IMR-90 (cell line): Measurements from ENCODE around the gene IGFBP3. TPM values are rescaled to one million over a fixed set of nuclear protein-coding genes. Genes with fewer than 3 reads are reported as not detected.

Experiments used
- ATAC-seq: fragments of 200-7000 bp; cut with Tn5 transposase; 2 replicates; pipeline ENCODE4 v1.9.1; 2020; ENCODE audit warnings: low read depth, mild to moderate bottlenecking, moderate library complexity
- BruUV-seq: library from RNA; stranded (reverse); fragments of 400-500 nt; replicated peaks from 2 replicates; lab custom pipeline; 2021; lab: Mats Ljungman, UMichigan
- CTCF ChIA-PET: fragments of 300-600 bp; formaldehyde crosslinking; extraction: SDS; loops from one replicate; lab custom pipeline; 2021; ENCODE audit warnings: antibody characterized with exemption; lab: Yijun Ruan, JAX
- POLR2A ChIA-PET: fragments of 300-600 bp; sonication (Branson Sonifier 250); formaldehyde crosslinking; loops from one replicate; lab custom pipeline; 2022; ENCODE audit warnings: antibody characterized with exemption; ENCODE audit not compliant: unreplicated experiment; lab: Charles Lee
- DNase-seq: peaks from one replicate; pipeline ENCODE4 v3.0.0; 2013
- H2AFZ ChIP-seq: replicated peaks from 2 replicates; pipeline ENCODE3; 2013; ENCODE audit warnings: low read length, mild to moderate bottlenecking; ENCODE audit not compliant: poor library complexity
- H2AK5ac ChIP-seq: 2 replicates; pipeline ENCODE4 v1.6.1; 2013; ENCODE audit warnings: low read depth, low read length, inconsistent platforms
- H2AK9ac ChIP-seq: replicated peaks from 2 replicates; pipeline ENCODE3; 2013; ENCODE audit warnings: mild to moderate bottlenecking, low read depth, low read length, moderate library complexity; ENCODE audit not compliant: poor library complexity
- H2BK120ac ChIP-seq: 2 replicates; pipeline ENCODE4 v1.6.1; 2013; ENCODE audit warnings: low read depth, low read length, inconsistent platforms
- H2BK15ac ChIP-seq: 3 replicates; pipeline ENCODE4 v1.6.1; 2013; ENCODE audit warnings: low read depth, low read length, inconsistent platforms
- H2BK20ac ChIP-seq: 2 replicates; pipeline ENCODE4 v1.6.1; 2013; ENCODE audit warnings: low read depth, mild to moderate bottlenecking, inconsistent platforms, low read length, moderate library complexity
- H2BK5ac ChIP-seq: 2 replicates; pipeline ENCODE4 v1.6.1; 2013; ENCODE audit warnings: mild to moderate bottlenecking, low read depth, low read length, inconsistent platforms; ENCODE audit not compliant: poor library complexity, severe bottlenecking
- H3K14ac ChIP-seq: replicated peaks from 2 replicates; pipeline ENCODE4 v1.6.1; 2013; ENCODE audit warnings: low read depth, low read length, inconsistent platforms
- H3K18ac ChIP-seq: 2 replicates; pipeline ENCODE4 v1.6.1; 2013; ENCODE audit warnings: low read depth, low read length, control low read depth
- H3K23ac ChIP-seq: 2 replicates; pipeline ENCODE4 v1.6.1; 2013; ENCODE audit warnings: low read depth, low read length, inconsistent platforms
- H3K27ac ChIP-seq: 2 replicates; pipeline ENCODE4 v1.5.1; 2013; ENCODE audit warnings: mild to moderate bottlenecking, control low read depth, low read length; ENCODE audit not compliant: insufficient read depth
- H3K27me3 ChIP-seq: 2 replicates; pipeline ENCODE4 v1.6.1; 2013; ENCODE audit warnings: low read length; ENCODE audit not compliant: control insufficient read depth, insufficient read depth
- H3K36me3 ChIP-seq: 2 replicates; pipeline ENCODE4 v1.6.1; 2013; ENCODE audit warnings: low read length, mixed read lengths; ENCODE audit not compliant: control insufficient read depth, insufficient read depth
- H3K4ac ChIP-seq: 2 replicates; pipeline ENCODE4 v1.6.1; 2013; ENCODE audit warnings: low read depth, low read length, inconsistent platforms
- H3K4me1 ChIP-seq: 2 replicates; pipeline ENCODE4 v1.6.1; 2013; ENCODE audit warnings: low read length, mixed read lengths; ENCODE audit not compliant: control insufficient read depth, insufficient read depth
- H3K4me2 ChIP-seq: 2 replicates; pipeline ENCODE4 v1.6.1; 2013; ENCODE audit warnings: low read depth, mild to moderate bottlenecking, control low read depth, low read length, moderate library complexity
- H3K4me3 ChIP-seq: 2 replicates; pipeline ENCODE4 v1.5.1; 2013; ENCODE audit warnings: low read depth, mild to moderate bottlenecking, control low read depth, low read length, moderate library complexity; ENCODE audit not compliant: insufficient read depth
- H3K56ac ChIP-seq: 2 replicates; pipeline ENCODE4 v1.6.1; 2013; ENCODE audit warnings: low read length, inconsistent platforms; ENCODE audit not compliant: insufficient read depth; ENCODE audit errors: extremely low read depth
- H3K79me1 ChIP-seq, 2 experiments: 2 replicates each; pipeline ENCODE4 v1.6.1; 2013; ENCODE audit warnings: low read length in 2 of 2, inconsistent platforms in 1 of 2, low read depth in 1 of 2
- H3K9ac ChIP-seq: 2 replicates; pipeline ENCODE4 v1.6.1; 2013; ENCODE audit warnings: low read depth, low read length, control low read depth
- H3K9me1 ChIP-seq: 2 replicates; pipeline ENCODE4 v1.6.1; 2013; ENCODE audit warnings: low read length, inconsistent platforms; ENCODE audit not compliant: insufficient read depth
- H3K9me3 ChIP-seq: 2 replicates; pipeline ENCODE4 v1.6.1; 2013; ENCODE audit warnings: low read length; ENCODE audit not compliant: control insufficient read depth, insufficient read depth
- H4K20me1 ChIP-seq: 2 replicates; pipeline ENCODE4 v1.6.1; 2013; ENCODE audit warnings: low read length, inconsistent platforms; ENCODE audit not compliant: insufficient read depth
- H4K5ac ChIP-seq: 2 replicates; pipeline ENCODE4 v1.6.1; 2013; ENCODE audit warnings: mild to moderate bottlenecking, low read depth, low read length, control low read depth
- H4K8ac ChIP-seq, 2 experiments: 2 replicates each; pipeline ENCODE4 v1.6.1; 2013; ENCODE audit warnings: low read depth in 2 of 2, low read length in 2 of 2, control low read depth in 1 of 2, inconsistent platforms in 1 of 2
- H4K91ac ChIP-seq: 2 replicates; pipeline ENCODE4 v1.6.1; 2013; ENCODE audit warnings: low read depth, low read length, inconsistent platforms; ENCODE audit not compliant: insufficient read depth
- BHLHE40 ChIP-seq: fragments of 150-350 bp; IDR thresholded peaks from 2 replicates; pipeline ENCODE4 v1.6.1; 2016; ENCODE audit warnings: mild to moderate bottlenecking, low read depth, low read length
- CEBPB ChIP-seq: IDR thresholded peaks from 2 replicates; pipeline ENCODE4 v1.6.1; 2012; ENCODE audit warnings: low read depth, low read length, improper control_type of control experiment
- CHD1 ChIP-seq: IDR thresholded peaks from 2 replicates; pipeline ENCODE4 v1.6.1; 2012; ENCODE audit warnings: low read depth, low read length, improper control_type of control experiment
- FOS ChIP-seq: fragments of 150-350 bp; IDR thresholded peaks from 2 replicates; pipeline ENCODE4 v1.6.1; 2016; ENCODE audit warnings: low read depth, low read length
- MAFK ChIP-seq: IDR thresholded peaks from 2 replicates; pipeline ENCODE4 v1.6.1; 2012; ENCODE audit warnings: low read depth, low read length, improper control_type of control experiment
- MAZ ChIP-seq: IDR thresholded peaks from 2 replicates; pipeline ENCODE4 v1.6.1; 2012; ENCODE audit warnings: low read depth, mild to moderate bottlenecking, low read length, improper control_type of control experiment, moderate library complexity, borderline replicate concordance
- MXI1 ChIP-seq: IDR thresholded peaks from 2 replicates; pipeline ENCODE4 v1.6.1; 2012; ENCODE audit warnings: low read depth, mild to moderate bottlenecking, low read length, moderate library complexity, borderline replicate concordance
- NFE2L2 ChIP-seq: fragments of 150-350 bp; IDR thresholded peaks from 2 replicates; pipeline ENCODE4 v1.6.1; 2016; ENCODE audit warnings: low read depth, mild to moderate bottlenecking, low read length
- POLR2A ChIP-seq: IDR thresholded peaks from 2 replicates; pipeline ENCODE4 v1.6.1; 2012; ENCODE audit warnings: mild to moderate bottlenecking, low read depth, low read length
- RAD21 ChIP-seq: IDR thresholded peaks from 2 replicates; pipeline ENCODE4 v1.6.1; 2012; ENCODE audit warnings: low read length, improper control_type of control experiment
- RCOR1 ChIP-seq: IDR thresholded peaks from 2 replicates; pipeline ENCODE4 v1.6.1; 2012; ENCODE audit warnings: mild to moderate bottlenecking, low read length, improper control_type of control experiment; ENCODE audit not compliant: insufficient replicate concordance
- RFX5 ChIP-seq: IDR thresholded peaks from 2 replicates; pipeline ENCODE4 v1.8.0; 2012; ENCODE audit warnings: low read depth, mild to moderate bottlenecking, low read length, moderate library complexity
- SMC3 ChIP-seq: fragments of 150-350 bp; IDR thresholded peaks from 2 replicates; pipeline ENCODE4 v1.6.1; 2016; ENCODE audit warnings: low read depth, mild to moderate bottlenecking, antibody characterized with exemption, low read length, moderate library complexity
- USF2 ChIP-seq: fragments of 150-350 bp; IDR thresholded peaks from 2 replicates; pipeline ENCODE4 v1.6.1; 2017; ENCODE audit warnings: mild to moderate bottlenecking, antibody characterized with exemption, low read length, low read depth
- WGBS, 2 experiments: methylation state at CpG; one replicate each; pipeline versions ENCODE4 v1.1.5 to v1.1.7; 2013; ENCODE audit warnings: missing lambda C conversion rate in 2 of 2; ENCODE audit not compliant: insufficient read length in 1 of 2; ENCODE audit errors: extremely low coverage in 2 of 2; 5-methylcytosine and 5-hydroxymethylcytosine counted together
- dilution Hi-C: fragments of 300-500 bp; cut with HindIII; formaldehyde crosslinking; loops from one replicate; pipeline ENCODE4 v1.14.3; 2018; ENCODE audit warnings: low sequenced_read_pairs; ENCODE audit not compliant: unreplicated experiment
- in situ Hi-C: fragments of 300-500 bp; cut with MboI; formaldehyde crosslinking; loops from 3 replicates; pipeline ENCODE4 v1.14.3; 2019; ENCODE audit warnings: low sequenced_read_pairs, inconsistent platforms, mixed read lengths
- intact Hi-C: fragments of 100-400 bp; cut with micrococcal nuclease; formaldehyde crosslinking; loops from 2 replicates; pipeline ENCODE4 v1.10.0; 2022
- polyA plus RNA-seq, 3 experiments: library from polyadenylated mRNA; depleted of rRNA; stranded (reverse); fragments of >200 nt; gene quantifications; 2 replicates each; pipeline ENCODE4 v1.2.3, GENCODE V29; 2012; ENCODE audit warnings: low replicate concordance in 1 of 3
- total RNA-seq: library from RNA; depleted of rRNA; stranded (reverse); fragments of >200 nt; gene quantifications from 2 replicates; pipeline ENCODE4 v1.2.3, GENCODE V29; 2012
- TF ChIP-seq, protein P1 (sequence below): fragments of 150-350 bp; IDR thresholded peaks from 2 replicates; pipeline ENCODE4 v1.6.1; 2016; ENCODE audit warnings: low read depth, mild to moderate bottlenecking, low read length, moderate library complexity, borderline replicate concordance
- TF ChIP-seq, protein P2 (sequence below): conservative IDR thresholded peaks from 2 replicates; pipeline ENCODE4 v1.5.1; 2012; ENCODE audit warnings: mild to moderate bottlenecking, low read depth, low read length, improper control_type of control experiment

IGFBP3 gene
- total and polyA plus RNA-seq, 2 of the 4 experiments (the other 2 are of a cell fraction), result 272 to 601 TPM

DNA sequence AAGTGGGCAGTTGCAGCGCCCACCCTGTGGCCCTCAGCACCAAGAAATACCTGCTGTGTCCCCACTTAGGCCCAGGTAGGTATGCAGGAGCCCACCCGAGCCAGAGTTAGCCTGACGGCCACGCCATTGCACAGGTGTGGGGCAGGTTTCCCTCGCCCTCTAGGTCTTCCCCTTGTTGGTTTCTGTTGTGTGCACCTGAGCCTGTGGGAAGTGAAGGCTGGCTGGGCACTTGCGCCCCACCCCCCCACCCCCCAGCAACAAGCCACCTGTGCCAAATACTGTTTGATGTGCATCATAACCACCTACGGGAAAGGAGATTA lies 48.1 kb downstream of the IGFBP3 start, which contains the start of gene CCDC201:
CCDC201 (minus strand) TSS at position 48 of the 320 bp plus-strand sequence. CDS start 75 bp downstream, outside the sequence.
- intact Hi-C loops, result no loop called here
- dilution Hi-C loops, result no loop called here

More for the DNA sequence above, 48.1 kb downstream of the IGFBP3 start, which contains the start of gene CCDC201:
- WGBS, 2 experiments, result no CpG with 5 or more reads among the region's 7 CpGs
- in situ Hi-C loops, result loop anchor here (25.0 kb wide), 1 partner anchor 211 kb away; no protein-coding TSS in a partner anchor
- H4K8ac ChIP-seq, result peak within 1 kb of the TSS in 1 of 2 experiments; percentile 45; a peak in 1 of 4 replicates
- peak within 1 kb of the TSS; percentile 91 for H4K91ac ChIP-seq
- H4K5ac ChIP-seq, result no peak within 1 kb of the TSS; the same call in 1 of the 2 replicates
- 0 out of 2 replicates have a peak within 1 kb of the TSS, but pooled peaks have one; percentile 21 for H3K14ac ChIP-seq
- no peak within 1 kb of the TSS for H2BK5ac ChIP-seq
- no peak within 1 kb of the TSS for H3K9ac ChIP-seq
- TF ChIP-seq RAD21 (no peak), SMC3 (no peak), MXI1 (no peak), NFE2L2 (no peak), MAZ (no peak), CHD1 (no peak), FOS (no peak), POLR2A (no peak), RFX5 (no peak), CEBPB (no peak), MAFK (no peak), BHLHE40 (no peak), RCOR1 (no peak), USF2 (no peak)
- TF ChIP-seq, protein P1, sequence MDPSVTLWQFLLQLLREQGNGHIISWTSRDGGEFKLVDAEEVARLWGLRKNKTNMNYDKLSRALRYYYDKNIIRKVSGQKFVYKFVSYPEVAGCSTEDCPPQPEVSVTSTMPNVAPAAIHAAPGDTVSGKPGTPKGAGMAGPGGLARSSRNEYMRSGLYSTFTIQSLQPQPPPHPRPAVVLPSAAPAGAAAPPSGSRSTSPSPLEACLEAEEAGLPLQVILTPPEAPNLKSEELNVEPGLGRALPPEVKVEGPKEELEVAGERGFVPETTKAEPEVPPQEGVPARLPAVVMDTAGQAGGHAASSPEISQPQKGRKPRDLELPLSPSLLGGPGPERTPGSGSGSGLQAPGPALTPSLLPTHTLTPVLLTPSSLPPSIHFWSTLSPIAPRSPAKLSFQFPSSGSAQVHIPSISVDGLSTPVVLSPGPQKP, result no peak
- TF ChIP-seq, protein P2, sequence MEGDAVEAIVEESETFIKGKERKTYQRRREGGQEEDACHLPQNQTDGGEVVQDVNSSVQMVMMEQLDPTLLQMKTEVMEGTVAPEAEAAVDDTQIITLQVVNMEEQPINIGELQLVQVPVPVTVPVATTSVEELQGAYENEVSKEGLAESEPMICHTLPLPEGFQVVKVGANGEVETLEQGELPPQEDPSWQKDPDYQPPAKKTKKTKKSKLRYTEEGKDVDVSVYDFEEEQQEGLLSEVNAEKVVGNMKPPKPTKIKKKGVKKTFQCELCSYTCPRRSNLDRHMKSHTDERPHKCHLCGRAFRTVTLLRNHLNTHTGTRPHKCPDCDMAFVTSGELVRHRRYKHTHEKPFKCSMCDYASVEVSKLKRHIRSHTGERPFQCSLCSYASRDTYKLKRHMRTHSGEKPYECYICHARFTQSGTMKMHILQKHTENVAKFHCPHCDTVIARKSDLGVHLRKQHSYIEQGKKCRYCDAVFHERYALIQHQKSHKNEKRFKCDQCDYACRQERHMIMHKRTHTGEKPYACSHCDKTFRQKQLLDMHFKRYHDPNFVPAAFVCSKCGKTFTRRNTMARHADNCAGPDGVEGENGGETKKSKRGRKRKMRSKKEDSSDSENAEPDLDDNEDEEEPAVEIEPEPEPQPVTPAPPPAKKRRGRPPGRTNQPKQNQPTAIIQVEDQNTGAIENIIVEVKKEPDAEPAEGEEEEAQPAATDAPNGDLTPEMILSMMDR, result no peak
- ChIA-PET POLR2A (no interaction called here), CTCF (no interaction called here)
- no peak within 1 kb of the TSS for H3K18ac ChIP-seq
- no peaks in the 10 kb centered on the region for H3K27me3 ChIP-seq
- no TSS peak for BruUV-seq
- H3K9me1 ChIP-seq, result peaks cover 18% of the 10 kb centered on the region
- no peak within 1 kb of the TSS for H3K27ac ChIP-seq
- H3K4ac ChIP-seq, result peak within 1 kb of the TSS; percentile 94
- H2BK15ac ChIP-seq, result peak within 1 kb of the TSS; percentile 88
- H3K23ac ChIP-seq, result no peak within 1 kb of the TSS
- H2BK20ac ChIP-seq, result peak within 1 kb of the TSS; percentile 93
- no peaks in the 10 kb centered on the region for H3K9me3 ChIP-seq
- no peaks in the 10 kb centered on the region for H3K36me3 ChIP-seq
- no peak within 1 kb of the TSS for H2AK9ac ChIP-seq
- DNase-seq, result no peak
- peak within 1 kb of the TSS; percentile 87 for H2AK5ac ChIP-seq
- no peaks in the 10 kb centered on the region for H4K20me1 ChIP-seq
- H2AFZ ChIP-seq, result peak within 1 kb of the TSS; percentile 72
- peak within 1 kb of the TSS; percentile 97 for H2BK120ac ChIP-seq
- no peak within 1 kb of the TSS for H3K4me3 ChIP-seq
- no peak within 1 kb of the TSS for H3K4me2 ChIP-seq
- ATAC-seq, result no peak
- H3K56ac ChIP-seq, result no peak within 1 kb of the TSS
- peaks cover 6% of the 10 kb centered on the region for H3K4me1 ChIP-seq
- no peaks in the 10 kb centered on the region for H3K79me1 ChIP-seq
